NB4 (cell line): Measurements from ENCODE around the gene ARHGAP28.

Experiments used
- DNase-seq: peaks from one replicate; pipeline ENCODE4 v3.0.0; 2010; ENCODE audit warnings: low read depth
- H3K4me3 ChIP-seq: one replicate; pipeline ENCODE4 v1.5.1; 2011; ENCODE audit warnings: mild to moderate bottlenecking, low read depth, low read length, moderate library complexity
- CTCF ChIP-seq: IDR thresholded peaks from one replicate; pipeline ENCODE4 v1.5.1; 2012; ENCODE audit warnings: low read depth, low read length
- MAX ChIP-seq: IDR thresholded peaks from 2 replicates; pipeline ENCODE4 v1.6.1; 2011; ENCODE audit warnings: low read depth, low read length
- MYC ChIP-seq: IDR thresholded peaks from 2 replicates; pipeline ENCODE4 v1.6.1; 2011; ENCODE audit warnings: low read depth, low read length
- POLR2A ChIP-seq: IDR thresholded peaks from 2 replicates; pipeline ENCODE4 v1.6.1; 2011; ENCODE audit warnings: mild to moderate bottlenecking; ENCODE audit not compliant: insufficient read length; ENCODE audit errors: extremely low read depth

ARHGAP28 gene

GRCh38 chr18:6757931-6758330 lies 28.4 kb downstream of the ARHGAP28 start:
- no peak overlapping the region for H3K4me3 ChIP-seq
- DNase-seq: no peak
- no peak for TF ChIP-seq CTCF

- DNase-seq: no peak
- no peak for TF ChIP-seq POLR2A
- TF ChIP-seq MYC: no peak
- TF ChIP-seq CTCF: no peak
- no peak for TF ChIP-seq MAX
Observed at GRCh38 chr18:6759579-6759978, 30.1 kb downstream of the ARHGAP28 start.

GRCh38 chr18:6763524-6763923 lies 34.0 kb downstream of the ARHGAP28 start:
- TF ChIP-seq CTCF (no peak), POLR2A (no peak), MAX (no peak), MYC (no peak)
- DNase-seq: no peak
- no peak overlapping the region for H3K4me3 ChIP-seq

More at GRCh38 chr18:6759579-6759978, 30.1 kb downstream of the ARHGAP28 start:
- H3K4me3 ChIP-seq: no peak overlapping the region

GRCh38 chr18:6764382-6764781 lies 34.9 kb downstream of the ARHGAP28 start:
- DNase-seq: no peak
- no peak for TF ChIP-seq MAX
- TF ChIP-seq MYC: no peak
- TF ChIP-seq CTCF: no peak
- no peak for TF ChIP-seq POLR2A
- H3K4me3 ChIP-seq: no peak overlapping the region

GRCh38 chr18:6773777-6774176 lies 44.3 kb downstream of the ARHGAP28 start:
- no peak for DNase-seq
- no peak overlapping the region for H3K4me3 ChIP-seq
- TF ChIP-seq MYC: no peak
- no peak for TF ChIP-seq MAX

- DNase-seq: no peak
- TF ChIP-seq POLR2A (no peak), CTCF (no peak), MYC (no peak), MAX (no peak)
Observed at GRCh38 chr18:6775237-6775636, 45.7 kb downstream of the ARHGAP28 start.

More at GRCh38 chr18:6775237-6775636, 45.7 kb downstream of the ARHGAP28 start:
- no peak overlapping the region for H3K4me3 ChIP-seq
